ENCODE results near the gene OLFM2.

DNA sequence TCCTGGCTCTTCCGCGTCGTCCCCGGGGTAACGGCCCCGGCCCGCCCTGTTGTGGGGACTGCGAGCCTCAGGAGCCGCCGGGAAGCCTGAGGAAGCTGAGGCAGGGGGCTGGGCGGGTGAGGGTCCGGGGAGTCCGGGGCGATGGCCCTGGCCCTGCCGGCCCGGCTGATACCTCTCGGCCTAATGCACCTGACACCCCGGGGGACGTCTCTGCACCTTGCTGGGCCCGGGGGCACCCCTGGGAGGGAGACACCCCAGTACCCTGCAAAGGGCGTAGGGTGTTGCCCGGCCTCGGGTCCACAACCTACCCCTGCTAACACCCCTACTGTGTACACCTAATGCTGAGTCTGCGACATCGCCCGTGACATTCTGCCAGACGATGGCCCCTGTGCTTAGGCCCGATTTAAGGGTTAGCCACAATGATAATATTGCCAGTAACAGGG lies 100.8 kb downstream of the OLFM2 start:
- TF ChIP-seq, protein P1, sequence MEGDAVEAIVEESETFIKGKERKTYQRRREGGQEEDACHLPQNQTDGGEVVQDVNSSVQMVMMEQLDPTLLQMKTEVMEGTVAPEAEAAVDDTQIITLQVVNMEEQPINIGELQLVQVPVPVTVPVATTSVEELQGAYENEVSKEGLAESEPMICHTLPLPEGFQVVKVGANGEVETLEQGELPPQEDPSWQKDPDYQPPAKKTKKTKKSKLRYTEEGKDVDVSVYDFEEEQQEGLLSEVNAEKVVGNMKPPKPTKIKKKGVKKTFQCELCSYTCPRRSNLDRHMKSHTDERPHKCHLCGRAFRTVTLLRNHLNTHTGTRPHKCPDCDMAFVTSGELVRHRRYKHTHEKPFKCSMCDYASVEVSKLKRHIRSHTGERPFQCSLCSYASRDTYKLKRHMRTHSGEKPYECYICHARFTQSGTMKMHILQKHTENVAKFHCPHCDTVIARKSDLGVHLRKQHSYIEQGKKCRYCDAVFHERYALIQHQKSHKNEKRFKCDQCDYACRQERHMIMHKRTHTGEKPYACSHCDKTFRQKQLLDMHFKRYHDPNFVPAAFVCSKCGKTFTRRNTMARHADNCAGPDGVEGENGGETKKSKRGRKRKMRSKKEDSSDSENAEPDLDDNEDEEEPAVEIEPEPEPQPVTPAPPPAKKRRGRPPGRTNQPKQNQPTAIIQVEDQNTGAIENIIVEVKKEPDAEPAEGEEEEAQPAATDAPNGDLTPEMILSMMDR (conservative IDR thresholded peaks at IDR 0.05; ENCODE audit: low read depth in 2 of 2): no peak
- TF ChIP-seq JUNB (IDR thresholded peaks at IDR 0.05; ENCODE audit: unreplicated experiment): no peak
- no peak for TF ChIP-seq EZH2 (IDR thresholded peaks at IDR 0.05; ENCODE audit: low read depth, unreplicated experiment)
- TF ChIP-seq, protein P2, sequence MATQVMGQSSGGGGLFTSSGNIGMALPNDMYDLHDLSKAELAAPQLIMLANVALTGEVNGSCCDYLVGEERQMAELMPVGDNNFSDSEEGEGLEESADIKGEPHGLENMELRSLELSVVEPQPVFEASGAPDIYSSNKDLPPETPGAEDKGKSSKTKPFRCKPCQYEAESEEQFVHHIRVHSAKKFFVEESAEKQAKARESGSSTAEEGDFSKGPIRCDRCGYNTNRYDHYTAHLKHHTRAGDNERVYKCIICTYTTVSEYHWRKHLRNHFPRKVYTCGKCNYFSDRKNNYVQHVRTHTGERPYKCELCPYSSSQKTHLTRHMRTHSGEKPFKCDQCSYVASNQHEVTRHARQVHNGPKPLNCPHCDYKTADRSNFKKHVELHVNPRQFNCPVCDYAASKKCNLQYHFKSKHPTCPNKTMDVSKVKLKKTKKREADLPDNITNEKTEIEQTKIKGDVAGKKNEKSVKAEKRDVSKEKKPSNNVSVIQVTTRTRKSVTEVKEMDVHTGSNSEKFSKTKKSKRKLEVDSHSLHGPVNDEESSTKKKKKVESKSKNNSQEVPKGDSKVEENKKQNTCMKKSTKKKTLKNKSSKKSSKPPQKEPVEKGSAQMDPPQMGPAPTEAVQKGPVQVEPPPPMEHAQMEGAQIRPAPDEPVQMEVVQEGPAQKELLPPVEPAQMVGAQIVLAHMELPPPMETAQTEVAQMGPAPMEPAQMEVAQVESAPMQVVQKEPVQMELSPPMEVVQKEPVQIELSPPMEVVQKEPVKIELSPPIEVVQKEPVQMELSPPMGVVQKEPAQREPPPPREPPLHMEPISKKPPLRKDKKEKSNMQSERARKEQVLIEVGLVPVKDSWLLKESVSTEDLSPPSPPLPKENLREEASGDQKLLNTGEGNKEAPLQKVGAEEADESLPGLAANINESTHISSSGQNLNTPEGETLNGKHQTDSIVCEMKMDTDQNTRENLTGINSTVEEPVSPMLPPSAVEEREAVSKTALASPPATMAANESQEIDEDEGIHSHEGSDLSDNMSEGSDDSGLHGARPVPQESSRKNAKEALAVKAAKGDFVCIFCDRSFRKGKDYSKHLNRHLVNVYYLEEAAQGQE (IDR thresholded peaks at IDR 0.05; ENCODE audit: unreplicated experiment): no peak
- TF ChIP-seq POLR2AphosphoS5 (IDR thresholded peaks at IDR 0.05; ENCODE audit: low read depth): no peak
- no peak for TF ChIP-seq CREB1 (CRISPR knock-in tag; IDR thresholded peaks at IDR 0.05; ENCODE audit: low read depth)
- no peak for TF ChIP-seq ZNF114 (CRISPR knock-in tag; IDR thresholded peaks at IDR 0.05)
- no peak for TF ChIP-seq NANOG (IDR thresholded peaks at IDR 0.05; ENCODE audit: borderline replicate concordance)
- no peak for TF ChIP-seq STAT1 (IDR thresholded peaks at IDR 0.05; ENCODE audit: unreplicated experiment)
- no peak for TF ChIP-seq EZH2phosphoT487 (IDR thresholded peaks at IDR 0.05; ENCODE audit: unreplicated experiment)
- TF ChIP-seq, protein P3, sequence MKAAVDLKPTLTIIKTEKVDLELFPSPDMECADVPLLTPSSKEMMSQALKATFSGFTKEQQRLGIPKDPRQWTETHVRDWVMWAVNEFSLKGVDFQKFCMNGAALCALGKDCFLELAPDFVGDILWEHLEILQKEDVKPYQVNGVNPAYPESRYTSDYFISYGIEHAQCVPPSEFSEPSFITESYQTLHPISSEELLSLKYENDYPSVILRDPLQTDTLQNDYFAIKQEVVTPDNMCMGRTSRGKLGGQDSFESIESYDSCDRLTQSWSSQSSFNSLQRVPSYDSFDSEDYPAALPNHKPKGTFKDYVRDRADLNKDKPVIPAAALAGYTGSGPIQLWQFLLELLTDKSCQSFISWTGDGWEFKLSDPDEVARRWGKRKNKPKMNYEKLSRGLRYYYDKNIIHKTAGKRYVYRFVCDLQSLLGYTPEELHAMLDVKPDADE (IDR thresholded peaks at IDR 0.05): no peak
- TF ChIP-seq, protein P4, sequence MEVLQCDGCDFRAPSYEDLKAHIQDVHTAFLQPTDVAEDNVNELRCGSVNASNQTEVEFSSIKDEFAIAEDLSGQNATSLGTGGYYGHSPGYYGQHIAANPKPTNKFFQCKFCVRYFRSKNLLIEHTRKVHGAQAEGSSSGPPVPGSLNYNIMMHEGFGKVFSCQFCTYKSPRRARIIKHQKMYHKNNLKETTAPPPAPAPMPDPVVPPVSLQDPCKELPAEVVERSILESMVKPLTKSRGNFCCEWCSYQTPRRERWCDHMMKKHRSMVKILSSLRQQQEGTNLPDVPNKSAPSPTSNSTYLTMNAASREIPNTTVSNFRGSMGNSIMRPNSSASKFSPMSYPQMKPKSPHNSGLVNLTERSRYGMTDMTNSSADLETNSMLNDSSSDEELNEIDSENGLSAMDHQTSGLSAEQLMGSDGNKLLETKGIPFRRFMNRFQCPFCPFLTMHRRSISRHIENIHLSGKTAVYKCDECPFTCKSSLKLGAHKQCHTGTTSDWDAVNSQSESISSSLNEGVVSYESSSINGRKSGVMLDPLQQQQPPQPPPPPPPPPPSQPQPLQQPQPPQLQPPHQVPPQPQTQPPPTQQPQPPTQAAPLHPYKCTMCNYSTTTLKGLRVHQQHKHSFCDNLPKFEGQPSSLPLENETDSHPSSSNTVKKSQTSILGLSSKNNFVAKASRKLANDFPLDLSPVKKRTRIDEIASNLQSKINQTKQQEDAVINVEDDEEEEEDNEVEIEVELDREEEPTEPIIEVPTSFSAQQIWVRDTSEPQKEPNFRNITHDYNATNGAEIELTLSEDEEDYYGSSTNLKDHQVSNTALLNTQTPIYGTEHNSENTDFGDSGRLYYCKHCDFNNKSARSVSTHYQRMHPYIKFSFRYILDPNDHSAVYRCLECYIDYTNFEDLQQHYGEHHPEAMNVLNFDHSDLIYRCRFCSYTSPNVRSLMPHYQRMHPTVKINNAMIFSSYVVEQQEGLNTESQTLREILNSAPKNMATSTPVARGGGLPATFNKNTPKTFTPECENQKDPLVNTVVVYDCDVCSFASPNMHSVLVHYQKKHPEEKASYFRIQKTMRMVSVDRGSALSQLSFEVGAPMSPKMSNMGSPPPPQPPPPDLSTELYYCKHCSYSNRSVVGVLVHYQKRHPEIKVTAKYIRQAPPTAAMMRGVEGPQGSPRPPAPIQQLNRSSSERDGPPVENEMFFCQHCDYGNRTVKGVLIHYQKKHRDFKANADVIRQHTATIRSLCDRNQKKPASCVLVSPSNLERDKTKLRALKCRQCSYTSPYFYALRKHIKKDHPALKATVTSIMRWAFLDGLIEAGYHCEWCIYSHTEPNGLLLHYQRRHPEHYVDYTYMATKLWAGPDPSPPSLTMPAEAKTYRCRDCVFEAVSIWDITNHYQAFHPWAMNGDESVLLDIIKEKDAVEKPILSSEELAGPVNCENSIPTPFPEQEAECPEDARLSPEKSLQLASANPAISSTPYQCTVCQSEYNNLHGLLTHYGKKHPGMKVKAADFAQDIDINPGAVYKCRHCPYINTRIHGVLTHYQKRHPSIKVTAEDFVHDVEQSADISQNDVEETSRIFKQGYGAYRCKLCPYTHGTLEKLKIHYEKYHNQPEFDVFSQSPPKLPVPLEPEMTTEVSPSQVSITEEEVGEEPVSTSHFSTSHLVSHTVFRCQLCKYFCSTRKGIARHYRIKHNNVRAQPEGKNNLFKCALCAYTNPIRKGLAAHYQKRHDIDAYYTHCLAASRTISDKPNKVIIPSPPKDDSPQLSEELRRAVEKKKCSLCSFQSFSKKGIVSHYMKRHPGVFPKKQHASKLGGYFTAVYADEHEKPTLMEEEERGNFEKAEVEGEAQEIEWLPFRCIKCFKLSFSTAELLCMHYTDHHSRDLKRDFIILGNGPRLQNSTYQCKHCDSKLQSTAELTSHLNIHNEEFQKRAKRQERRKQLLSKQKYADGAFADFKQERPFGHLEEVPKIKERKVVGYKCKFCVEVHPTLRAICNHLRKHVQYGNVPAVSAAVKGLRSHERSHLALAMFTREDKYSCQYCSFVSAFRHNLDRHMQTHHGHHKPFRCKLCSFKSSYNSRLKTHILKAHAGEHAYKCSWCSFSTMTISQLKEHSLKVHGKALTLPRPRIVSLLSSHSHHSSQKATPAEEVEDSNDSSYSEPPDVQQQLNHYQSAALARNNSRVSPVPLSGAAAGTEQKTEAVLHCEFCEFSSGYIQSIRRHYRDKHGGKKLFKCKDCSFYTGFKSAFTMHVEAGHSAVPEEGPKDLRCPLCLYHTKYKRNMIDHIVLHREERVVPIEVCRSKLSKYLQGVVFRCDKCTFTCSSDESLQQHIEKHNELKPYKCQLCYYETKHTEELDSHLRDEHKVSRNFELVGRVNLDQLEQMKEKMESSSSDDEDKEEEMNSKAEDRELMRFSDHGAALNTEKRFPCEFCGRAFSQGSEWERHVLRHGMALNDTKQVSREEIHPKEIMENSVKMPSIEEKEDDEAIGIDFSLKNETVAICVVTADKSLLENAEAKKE (CRISPR knock-in tag; IDR thresholded peaks at IDR 0.05): no peak
